HG03025 (cell line): Measurements from ENCODE around the gene KRT35.

Experiments
- ATAC-seq: cut with Tn5 transposase; IDR thresholded peaks from one replicate; pipeline ENCODE4 v1.9.1; 2021; ENCODE audit warnings: mild to moderate bottlenecking, moderate library complexity; ENCODE audit not compliant: unreplicated experiment, low FRiP score

The KRT35 gene

DNA sequence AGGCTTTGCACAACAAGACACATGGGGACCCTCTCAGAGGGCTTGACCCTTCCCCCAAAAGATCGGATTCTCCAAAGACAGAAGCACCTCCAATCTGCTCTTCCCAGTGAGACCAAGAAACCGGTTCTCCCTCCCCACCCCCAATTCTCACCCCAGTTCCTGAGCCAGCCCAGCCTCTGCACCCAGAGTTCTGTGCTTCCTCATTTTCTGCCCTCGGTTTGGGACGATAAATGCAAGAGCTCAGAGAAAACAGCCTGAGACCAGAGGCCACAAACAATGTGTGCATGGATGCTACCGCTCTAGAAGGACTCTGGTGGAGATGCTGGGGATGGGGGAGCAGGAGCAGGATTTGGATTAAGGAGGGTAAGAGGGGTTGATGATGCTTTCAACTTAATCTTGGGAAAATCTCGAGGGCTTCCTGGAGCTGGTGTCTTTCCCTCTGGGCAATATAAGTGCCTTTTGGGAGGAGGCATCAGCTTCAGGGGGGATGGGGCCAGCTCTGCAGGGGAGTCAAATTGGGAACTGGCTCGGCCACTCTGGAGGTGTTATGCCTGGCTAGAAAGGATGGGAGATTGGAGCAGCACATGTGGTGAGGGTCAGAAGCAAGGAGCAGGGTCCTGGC is 31.7 kb upstream of the KRT35 start:
- ATAC-seq: no peak

DNA sequence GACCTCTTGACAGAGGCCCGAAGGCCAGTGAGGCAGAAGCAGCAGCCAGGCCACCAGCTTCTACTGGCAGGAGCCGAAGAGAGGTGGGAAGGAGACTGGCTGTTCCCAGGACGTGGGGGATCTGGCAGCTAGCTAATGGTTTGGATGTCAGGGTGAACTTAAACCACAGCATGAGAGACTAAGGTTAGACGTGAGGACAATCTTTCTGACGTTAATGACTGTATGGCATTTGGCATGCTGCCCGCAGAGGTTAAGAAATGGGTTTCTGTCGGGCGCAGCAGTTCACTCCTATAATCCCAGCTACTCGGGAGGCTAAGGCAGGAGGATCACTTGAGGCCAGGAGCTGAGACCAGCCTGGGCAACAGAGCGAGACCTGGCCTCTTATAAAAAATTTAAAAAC is 30.8 kb upstream of the KRT35 start:
- no peak for ATAC-seq

DNA sequence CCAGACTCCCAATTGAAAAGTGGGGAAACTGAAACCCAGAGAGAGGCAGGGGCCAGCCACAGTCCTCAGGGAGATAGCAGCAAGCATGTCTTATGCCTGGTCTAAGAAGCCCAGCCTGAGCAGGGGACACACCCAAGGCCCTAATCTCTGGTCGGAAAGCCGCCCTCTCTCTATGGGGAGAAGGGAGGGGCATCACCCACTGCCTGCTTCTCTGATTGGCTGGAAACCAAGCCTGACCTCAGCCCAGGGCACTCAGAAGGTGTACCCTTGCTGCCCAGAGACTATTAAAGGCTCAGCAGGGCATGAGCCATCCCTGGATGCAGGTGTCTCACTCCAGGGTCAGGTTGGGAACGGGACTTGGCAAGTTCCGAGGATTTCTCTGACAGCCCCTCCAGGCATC is 30.2 kb upstream of the KRT35 start:
- no peak for ATAC-seq

DNA sequence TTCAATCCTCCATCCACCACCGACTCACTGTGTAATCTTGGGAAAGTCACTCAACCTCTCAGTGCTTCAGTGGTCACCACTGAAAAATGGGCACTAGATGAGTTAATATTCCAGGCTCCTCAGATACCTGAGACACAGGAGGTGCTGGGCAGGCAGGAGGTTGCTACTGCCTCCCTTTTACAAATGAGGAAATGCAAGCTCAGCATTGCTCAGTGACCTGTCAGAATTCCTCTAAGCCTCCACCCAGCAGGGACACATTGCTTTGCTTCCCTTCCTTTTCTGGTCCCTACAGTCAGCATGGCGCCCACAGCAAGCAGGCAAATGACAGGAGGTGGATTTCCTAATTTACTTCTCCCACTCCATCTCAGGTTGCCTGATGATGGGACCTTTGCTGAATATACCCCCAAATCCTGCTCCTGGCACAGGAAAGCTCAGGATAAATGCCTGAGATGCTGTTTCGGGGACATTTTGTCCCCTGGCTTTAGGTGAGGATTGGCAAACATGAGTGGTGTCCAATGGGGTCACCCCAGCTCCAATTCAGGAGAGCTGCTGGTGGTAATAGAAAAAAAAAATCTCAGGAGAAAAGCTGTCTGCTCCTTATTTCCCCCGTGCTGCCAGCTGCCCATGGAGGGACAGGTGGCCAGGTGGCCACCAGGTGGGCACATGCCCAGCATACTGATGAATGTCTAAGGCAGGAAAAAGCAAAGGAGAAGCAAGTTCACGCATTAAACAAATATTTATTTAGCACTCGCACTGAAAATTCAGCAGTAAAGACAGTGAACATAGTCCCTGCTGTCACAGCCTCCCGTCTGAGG is 29.5 kb upstream of the KRT35 start:
- ATAC-seq: no peak

DNA sequence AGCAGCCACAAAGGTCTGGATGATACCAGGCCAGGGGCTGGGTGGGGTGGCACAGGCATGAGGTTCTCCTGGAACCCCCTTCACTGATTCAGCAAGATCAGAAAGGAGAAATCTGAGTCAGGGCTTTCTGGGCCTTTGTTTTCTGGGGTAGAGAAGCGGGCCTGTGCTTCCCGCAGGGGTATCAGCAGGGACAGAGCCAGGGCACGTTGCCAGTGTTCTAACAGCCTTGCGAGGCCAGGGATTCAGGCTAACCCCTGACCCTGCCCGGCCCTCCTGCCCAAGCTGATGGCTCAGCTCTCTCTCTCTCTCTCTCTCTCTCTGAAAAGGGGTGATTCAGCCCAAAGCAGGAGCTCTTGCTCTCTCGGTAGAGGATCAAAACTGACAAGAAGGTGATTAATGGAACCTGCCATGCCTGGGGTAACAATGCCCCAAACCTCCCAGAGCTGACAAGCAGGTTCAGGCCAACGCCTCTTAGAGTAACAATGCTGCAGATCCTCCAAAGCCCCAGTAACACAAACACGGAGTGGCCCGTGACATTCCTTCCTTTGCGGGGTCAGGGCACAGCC is 26.4 kb upstream of the KRT35 start:
- ATAC-seq: no peak

DNA sequence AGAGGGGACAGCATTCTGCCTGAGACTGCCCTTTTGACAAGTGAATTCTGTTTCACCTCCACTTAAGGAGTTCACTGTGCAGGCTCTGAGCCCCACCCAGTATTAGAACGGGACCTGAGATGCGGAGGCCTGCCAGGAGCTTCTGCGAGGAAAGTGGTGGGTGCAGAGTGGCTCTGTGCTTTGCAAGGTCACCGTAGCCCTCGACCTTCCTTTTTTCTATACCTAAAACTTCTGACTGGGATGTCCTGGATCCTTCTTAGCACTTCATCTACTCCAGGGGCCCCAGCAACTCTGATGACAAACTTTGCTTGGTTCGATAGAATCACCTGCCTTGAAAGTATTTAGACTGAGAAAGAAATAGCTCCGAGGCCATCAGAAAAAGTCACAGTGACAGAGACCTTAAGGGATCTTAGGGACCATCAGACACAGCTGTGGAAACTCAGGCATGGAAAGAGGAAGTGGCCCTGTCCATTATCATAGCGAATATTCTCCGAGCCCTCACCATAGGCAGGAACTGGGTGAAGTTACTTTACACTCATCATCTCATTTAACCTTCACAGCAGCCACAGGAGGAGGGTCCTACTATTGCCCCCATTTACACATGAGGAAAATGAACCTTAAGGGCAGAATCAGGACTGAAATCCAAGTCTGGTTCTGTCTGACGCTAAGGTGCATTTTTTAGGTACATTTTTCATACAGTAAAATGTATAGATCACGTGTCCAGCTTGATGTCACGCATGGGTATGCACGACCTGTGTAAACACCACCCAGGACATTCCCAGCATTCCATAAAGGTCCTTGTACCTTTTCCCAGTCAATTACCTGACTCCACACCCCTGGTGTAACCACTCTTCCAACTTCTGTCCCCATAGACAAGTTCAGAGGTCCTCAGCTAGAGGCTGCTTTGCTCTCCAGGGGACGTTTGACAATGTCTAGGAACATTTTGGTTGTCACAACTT is 25.1 kb upstream of the KRT35 start:
- no peak for ATAC-seq

DNA sequence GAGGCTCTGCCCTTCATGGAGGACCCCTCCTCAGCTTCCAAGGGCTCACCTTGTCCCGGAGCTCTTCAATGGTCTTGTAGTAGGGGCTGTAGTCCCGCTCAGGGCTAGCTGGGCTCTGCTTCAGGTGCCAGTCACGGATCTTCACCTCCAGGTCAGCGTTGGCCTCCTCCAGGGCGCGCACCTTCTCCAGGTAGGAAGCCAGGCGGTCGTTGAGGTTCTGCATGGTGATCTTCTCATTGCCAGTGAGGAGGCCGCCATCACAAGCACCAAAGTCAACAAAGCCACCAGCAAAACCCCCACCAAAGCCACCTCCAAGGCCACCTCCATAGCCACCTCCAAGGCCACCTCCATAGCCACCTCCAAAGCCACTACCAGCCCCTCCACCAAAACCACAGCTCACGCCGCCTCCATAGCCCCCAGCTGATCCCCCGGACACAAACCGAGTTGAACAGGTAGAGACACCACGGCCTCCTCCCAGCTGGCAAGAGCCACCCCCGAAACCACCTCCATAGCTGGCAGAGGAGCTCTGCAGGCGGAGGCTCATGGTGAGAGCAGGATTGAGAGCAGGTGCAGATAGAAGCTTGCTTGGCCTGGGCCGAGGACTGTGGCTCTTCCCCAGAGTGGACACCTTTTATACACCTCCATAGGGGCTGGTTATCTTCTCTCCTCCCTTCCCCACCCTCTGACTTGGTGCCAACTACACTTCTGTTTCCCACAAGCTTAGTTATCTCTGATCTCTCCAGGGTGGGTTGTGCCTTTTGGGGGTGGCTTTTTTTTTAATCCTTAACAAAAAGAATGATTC is 24.3 kb upstream of the KRT35 start, which contains the start of gene KRT13:
TSS of gene KRT13 (minus strand) at position 606 of the 802 bp plus-strand sequence. CDS start at position 544, 62 bp downstream.
- no peak for ATAC-seq

DNA sequence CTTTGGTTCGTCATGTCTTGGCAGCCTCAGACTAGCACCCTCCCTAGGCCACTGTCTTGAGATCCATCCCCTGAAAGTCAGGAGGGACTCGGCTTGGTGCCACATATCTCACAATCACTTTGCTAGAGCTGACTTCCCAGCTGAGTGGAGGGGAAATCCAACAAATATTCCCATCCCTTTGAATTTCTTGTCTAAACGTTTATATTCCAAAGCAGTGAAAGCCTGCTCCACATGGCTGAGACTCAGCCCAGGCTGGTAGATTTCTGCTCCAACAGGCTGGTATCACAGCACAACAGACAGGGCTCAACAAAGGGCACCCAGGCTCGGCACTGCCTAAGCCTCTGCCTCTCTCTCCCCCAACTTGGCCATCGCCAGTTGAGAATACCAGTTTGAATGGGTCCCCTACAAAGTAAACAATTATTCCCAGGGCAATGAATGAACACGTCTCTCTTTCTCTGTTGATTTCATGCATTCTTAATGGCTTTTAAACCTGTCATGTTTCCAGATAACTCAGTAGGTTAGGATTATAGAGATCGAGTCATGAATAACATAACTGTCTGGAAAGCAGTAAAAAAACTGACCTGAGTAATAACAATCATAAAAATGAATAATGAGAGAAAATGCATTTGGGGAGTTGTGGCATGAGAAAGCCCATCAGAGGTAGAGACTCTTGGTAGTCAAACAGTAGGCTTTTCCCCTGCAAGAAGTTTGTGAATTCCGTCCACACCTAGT is 23.5 kb upstream of the KRT35 start:
- no peak for ATAC-seq

DNA sequence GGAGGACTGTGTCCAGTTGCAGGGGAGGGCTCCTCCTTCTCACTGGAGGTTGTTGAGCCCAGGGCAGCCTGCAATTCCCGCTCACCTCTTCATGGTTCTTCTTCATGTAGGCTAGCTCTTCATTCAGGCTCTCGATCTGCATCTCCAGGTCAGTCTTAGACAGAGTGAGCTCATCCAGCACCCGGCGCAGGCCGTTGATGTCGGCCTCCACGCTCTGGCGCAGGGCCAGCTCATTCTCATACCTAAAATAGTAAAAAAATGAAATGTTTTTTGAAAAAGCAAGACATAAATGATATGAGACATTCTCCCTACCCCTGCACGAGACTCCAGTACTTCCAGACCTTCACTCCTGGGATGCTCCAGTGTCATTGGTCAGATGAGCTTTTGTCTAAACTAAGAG is 22.3 kb upstream of the KRT35 start:
- ATAC-seq: no peak

DNA sequence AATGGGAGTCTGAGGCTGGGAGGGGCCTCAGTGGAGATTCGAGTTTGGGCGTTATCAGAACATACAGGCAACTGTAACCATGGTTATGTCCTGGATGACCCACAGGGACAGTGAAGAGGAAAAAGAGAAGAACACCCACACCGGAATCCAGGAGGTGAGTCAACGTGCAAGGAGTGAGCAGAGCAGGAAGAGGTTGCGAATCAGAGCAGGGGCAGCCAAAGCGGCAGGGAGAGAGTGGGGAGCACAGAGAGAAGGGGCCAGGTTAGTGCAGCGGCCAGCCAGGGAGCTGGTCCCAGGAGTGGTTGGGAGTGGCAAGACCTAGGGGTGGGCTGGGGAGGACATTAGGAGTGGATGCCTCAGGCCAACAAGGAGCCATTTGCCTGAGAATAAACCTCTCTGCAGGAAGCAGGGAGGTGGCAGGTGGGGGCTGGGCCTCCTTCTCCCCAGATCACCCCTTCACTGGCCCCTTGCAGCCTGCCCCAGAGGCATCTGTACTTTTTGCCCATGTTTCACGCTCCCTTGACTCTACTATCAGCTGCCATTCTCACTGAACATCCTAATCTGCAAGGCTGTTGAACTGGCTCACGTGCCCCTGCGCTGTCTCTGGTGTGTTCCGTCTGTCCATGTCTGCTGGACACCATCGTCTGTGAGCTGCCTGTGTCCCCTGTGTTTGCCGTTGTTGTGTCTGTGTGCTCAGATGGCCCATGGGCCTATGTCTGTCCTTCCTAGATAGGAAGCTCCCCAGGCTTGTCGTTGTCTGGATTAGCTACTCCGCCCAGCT is 19.4 kb upstream of the KRT35 start:
- ATAC-seq: no peak

DNA sequence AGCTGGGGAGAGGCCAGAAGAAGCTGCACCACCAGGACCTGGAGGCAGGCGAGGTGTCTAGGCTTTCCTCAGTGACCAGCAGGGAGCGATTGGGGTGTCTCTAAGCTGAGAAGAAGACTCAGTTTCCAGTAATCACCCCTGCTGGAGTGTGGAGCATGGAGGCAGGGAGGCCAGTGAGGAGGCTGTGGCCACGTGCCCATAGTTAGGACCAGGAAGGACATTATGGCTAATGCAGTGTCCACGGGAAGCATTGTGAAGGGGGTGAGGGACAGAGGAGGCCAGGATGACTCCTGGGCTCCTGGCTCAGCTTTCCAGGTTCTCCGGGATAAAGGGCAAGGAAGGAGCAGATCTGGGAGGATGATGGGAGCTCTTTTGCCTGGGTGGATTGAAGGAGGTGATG is 18.8 kb upstream of the KRT35 start:
- ATAC-seq: no peak

DNA sequence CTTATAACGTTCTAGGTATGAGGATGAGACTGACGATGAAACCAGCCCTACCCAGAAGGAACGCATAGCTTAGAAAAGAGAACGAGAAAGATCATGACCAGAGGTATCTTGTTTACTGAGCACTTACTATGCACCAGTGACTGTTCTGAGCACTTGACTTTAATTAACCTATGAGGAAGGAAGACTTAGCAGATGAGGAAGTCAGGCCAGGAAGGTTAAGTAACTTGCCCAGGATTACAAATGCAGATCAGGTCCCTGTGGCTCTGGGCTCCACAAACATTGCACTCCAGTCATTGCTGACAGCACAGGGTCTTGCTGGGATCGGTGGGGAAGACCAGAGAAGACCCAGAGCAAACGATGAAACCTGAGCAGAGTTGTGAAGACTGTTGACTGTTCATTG is 17.3 kb upstream of the KRT35 start:
- ATAC-seq: no peak

DNA sequence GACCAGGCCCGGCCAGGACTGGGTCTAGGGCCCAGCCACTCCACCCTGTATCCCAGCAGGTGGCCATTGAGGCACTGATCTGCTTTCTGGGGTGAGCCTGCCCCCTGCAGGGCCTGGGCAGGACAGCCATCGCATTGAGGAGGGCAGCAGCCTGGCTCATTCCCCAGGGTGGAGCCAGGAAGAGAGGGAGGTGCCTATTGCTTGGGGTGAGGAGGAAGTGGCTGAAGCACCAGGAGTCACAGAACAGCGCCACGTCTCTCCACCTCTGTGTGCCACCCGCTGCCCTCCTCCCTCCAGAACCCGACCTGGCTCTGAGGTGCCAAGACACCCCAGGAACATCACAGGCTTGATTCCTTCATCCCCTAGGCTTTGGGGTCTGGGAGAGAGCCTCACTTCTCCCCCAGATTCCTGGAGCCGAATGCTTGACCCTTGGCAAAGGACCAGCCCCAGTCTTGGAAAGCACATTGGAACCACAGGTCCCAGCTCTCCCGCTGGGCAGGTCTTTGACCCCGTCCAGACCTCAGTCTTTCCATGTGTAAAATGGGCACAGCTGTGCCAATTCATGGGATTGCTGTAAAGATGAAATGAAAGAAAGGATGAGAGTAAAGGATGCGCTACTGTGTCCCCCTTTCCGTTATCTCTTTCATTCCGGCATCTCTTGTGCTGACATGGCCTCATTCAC is 16.0 kb upstream of the KRT35 start:
- ATAC-seq: no peak

DNA sequence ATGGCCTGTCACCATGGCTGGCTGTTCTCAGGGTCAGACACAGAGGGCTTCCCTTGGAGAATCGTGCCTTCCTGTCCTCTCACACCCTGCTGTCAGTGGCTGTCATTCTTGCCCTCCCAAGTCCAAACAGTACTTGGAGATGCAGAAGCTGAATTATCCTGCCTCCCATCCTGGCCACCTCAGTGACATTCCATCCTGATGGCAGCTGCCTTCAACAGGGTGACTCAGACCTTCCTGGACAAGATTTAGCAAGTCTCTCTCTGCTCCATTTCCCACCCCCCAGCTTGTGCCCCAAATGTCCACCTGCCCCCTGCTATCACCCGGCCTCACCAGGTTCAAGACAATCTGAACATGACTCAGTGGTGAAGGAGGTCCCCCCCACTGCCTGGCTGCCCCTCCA is 13.6 kb upstream of the KRT35 start:
- no peak for ATAC-seq

DNA sequence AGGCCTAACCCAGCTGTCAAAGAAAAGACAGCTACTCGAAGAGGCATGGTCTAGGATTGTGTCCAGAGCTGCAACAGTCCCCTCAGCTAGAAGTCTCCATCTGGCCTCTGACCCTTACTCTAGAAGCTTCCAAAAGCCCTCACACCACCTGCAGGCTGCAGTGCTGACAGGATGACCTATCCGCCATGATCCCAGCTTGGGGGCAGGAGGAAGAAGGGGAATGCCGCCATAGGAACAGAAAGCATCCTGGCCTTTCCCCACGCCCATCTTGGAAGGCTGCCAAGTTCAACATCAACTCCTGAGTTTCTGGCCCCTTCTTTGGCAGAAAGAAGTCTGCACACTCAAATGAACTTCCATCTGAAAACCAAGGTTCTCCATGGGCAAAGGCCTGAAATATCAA is 11.8 kb upstream of the KRT35 start:
- no peak for ATAC-seq

DNA sequence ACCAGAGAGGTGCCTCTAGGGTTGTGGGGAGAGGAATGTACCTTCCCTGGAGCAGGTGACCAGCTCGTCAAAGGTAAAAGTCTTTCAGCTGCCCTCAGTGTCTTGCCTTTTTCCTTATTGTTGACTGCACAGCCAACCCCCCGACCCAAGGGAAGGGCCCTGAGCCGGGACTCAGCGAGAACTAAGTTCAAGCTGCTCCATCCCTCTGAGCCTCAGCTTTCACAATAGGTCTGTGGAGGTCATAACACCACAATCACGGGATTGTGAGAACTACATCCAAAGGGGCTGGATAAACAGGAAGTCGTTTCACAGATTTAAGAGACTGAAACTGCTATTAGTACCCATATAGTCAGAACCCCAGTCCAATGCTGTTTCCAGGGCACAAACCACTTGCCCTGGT is 11.4 kb upstream of the KRT35 start:
- ATAC-seq: no peak

DNA sequence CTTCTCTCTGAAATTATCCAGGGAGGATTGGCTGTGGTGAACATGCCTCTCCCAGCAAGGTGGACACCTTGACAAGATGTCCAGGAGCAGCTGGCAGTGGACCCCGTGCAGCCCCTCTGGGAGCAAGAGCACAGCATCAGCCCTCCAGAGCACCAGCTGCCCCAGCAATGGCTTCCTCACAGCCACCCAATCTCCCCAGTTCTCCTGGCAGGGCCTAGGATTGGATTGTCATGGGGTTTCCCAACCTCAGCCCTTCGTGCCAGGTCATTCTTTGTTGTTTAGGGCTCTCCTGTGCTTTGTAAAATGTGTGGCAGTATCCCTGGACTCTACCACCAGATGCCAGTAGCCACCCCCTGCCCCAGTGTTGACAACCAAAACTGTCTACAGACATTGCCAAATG is 10.5 kb upstream of the KRT35 start:
- no peak for ATAC-seq
